Progenitor cell of endocrine pancreas (in vitro differentiated cells): ENCODE measurements around the gene CABP1. TPM values are rescaled to one million over a fixed set of nuclear protein-coding genes. Genes with fewer than 3 reads are reported as not detected.

Source experiments
- DNase-seq: peaks from one replicate; pipeline ENCODE4 v3.0.0; 2021; ENCODE audit warnings: low spot score; ENCODE audit not compliant: unreplicated experiment
- H3K27ac Mint-ChIP-seq: 2 replicates; pipeline ENCODE4 v1.8.0; 2021; ENCODE audit warnings: mild to moderate bottlenecking, moderate library complexity, mixed read lengths
- H3K27me3 Mint-ChIP-seq: 2 replicates; pipeline ENCODE4 v1.8.0; 2021; ENCODE audit warnings: mixed read lengths
- H3K36me3 Mint-ChIP-seq: 2 replicates; pipeline ENCODE4 v1.8.0; 2022; ENCODE audit warnings: mixed read lengths; ENCODE audit not compliant: insufficient read depth
- H3K4me1 Mint-ChIP-seq: 2 replicates; pipeline ENCODE4 v1.8.0; 2021; ENCODE audit warnings: low read depth, mixed read lengths
- H3K4me3 Mint-ChIP-seq: 2 replicates; pipeline ENCODE4 v1.8.0; 2021; ENCODE audit warnings: low read depth, mild to moderate bottlenecking, moderate library complexity, mixed read lengths
- H3K9me3 Mint-ChIP-seq: 2 replicates; pipeline ENCODE4 v1.8.0; 2021; ENCODE audit warnings: low read depth, mixed read lengths
- CTCF ChIP-seq: fragments of 200-600 bp; sonication (generic); IDR thresholded peaks from one replicate; pipeline ENCODE4 v1.5.0; 2021; ENCODE audit warnings: antibody characterized with exemption, mild to moderate bottlenecking; ENCODE audit not compliant: unreplicated experiment
- total RNA-seq: library from RNA; stranded (reverse); gene quantifications from 2 replicates; pipeline ENCODE4 v1.2.1, GENCODE V29; 2021

The CABP1 gene
- total RNA-seq, 1 donor from 2014 or later = 0.19 TPM

GRCh38 chr12:120684523-120684932, 44.1 kb downstream of the CABP1 start:
- no peak overlapping the region for H3K4me3 Mint-ChIP-seq
- no peaks in the 10 kb centered on the region for H3K9me3 Mint-ChIP-seq
- no peaks in the 10 kb centered on the region for H3K36me3 Mint-ChIP-seq
- H3K4me1 Mint-ChIP-seq = peaks cover 19% of the 10 kb centered on the region
- no peak for TF ChIP-seq CTCF
- H3K27ac Mint-ChIP-seq = no peak overlapping the region
- DNase-seq = no peak
- H3K27me3 Mint-ChIP-seq = peaks cover 2% of the 10 kb centered on the region

GRCh38 chr12:120685522-120685921, 45.1 kb downstream of the CABP1 start:
- no peaks in the 10 kb centered on the region for H3K27me3 Mint-ChIP-seq
- H3K9me3 Mint-ChIP-seq = no peaks in the 10 kb centered on the region
- no peak for TF ChIP-seq CTCF
- peak overlapping the region; percentile 45 for H3K27ac Mint-ChIP-seq
- H3K36me3 Mint-ChIP-seq = no peaks in the 10 kb centered on the region
- DNase-seq = no peak
- H3K4me3 Mint-ChIP-seq = peak overlapping the region; percentile 95
- peaks cover 27% of the 10 kb centered on the region for H3K4me1 Mint-ChIP-seq

- no peaks in the 10 kb centered on the region for H3K27me3 Mint-ChIP-seq
- TF ChIP-seq CTCF = no peak
- peak overlapping the region; percentile 95 for H3K4me3 Mint-ChIP-seq
These were observed 45.8 kb downstream of the CABP1 start for GRCh38 chr12:120686151-120686689.

GRCh38 chr12:120686690-120687577, 46.5 kb downstream of the CABP1 start, which contains the start of gene MLEC:
Gene MLEC (plus strand): TSS chr12:120687149. CDS start chr12:120687297, 148 bp downstream.
- Mint-ChIP-seq H3K27ac (peak within 1 kb of the TSS; percentile 97), H3K36me3 (no peaks in the 10 kb centered on the region), H3K9me3 (no peaks in the 10 kb centered on the region), H3K4me3 (peak within 1 kb of the TSS; percentile 95), H3K4me1 (peaks cover 35% of the 10 kb centered on the region), H3K27me3 (no peaks in the 10 kb centered on the region)
- DNase-seq = peak; percentile 94
- TF ChIP-seq CTCF = no peak

More at GRCh38 chr12:120686151-120686689, 45.8 kb downstream of the CABP1 start:
- H3K27ac Mint-ChIP-seq = peak overlapping the region; percentile 97
- no peaks in the 10 kb centered on the region for H3K9me3 Mint-ChIP-seq
- no peaks in the 10 kb centered on the region for H3K36me3 Mint-ChIP-seq
- peak; percentile 96 for DNase-seq
- H3K4me1 Mint-ChIP-seq = peaks cover 32% of the 10 kb centered on the region

GRCh38 chr12:120687578-120688289, 47.3 kb downstream of the CABP1 start:
- TF ChIP-seq CTCF = no peak
- Mint-ChIP-seq H3K4me3 (peak overlapping the region; percentile 76), H3K4me1 (peaks cover 42% of the 10 kb centered on the region), H3K9me3 (no peaks in the 10 kb centered on the region), H3K27ac (peak overlapping the region; percentile 74), H3K36me3 (no peaks in the 10 kb centered on the region), H3K27me3 (no peaks in the 10 kb centered on the region)
- no peak for DNase-seq
